Stimulated activated naive B cell treated with anti-CD40 and anti-IgM and Interleukin-4, amounts not matched to agents 10 μg/mL and 1 μg/mL and 100 μg/mL, for 72 hours (primary cell): ENCODE measurements around the gene BRICD5.
"Not testable (repeated sequence)": the region's sequence is repeated elsewhere in the genome, so short reads cannot be mapped to it uniquely, and the experiment has no call there.

Experiments used
- ATAC-seq, 2 donors: fragments of 150-1000 bp; cut with Tn5 transposase; replicated peaks; 2 replicates each; pipeline ENCODE4 v1.10.0; 2021; ENCODE audit warnings: moderate library complexity in 1 of 2
- DNase-seq: peaks from one replicate; pipeline ENCODE4 v3.0.0; 2021
- H3K27ac Mint-ChIP-seq: one replicate; pipeline ENCODE4 v1.8.0; 2022; ENCODE audit warnings: mild to moderate bottlenecking, mixed read lengths
- H3K27me3 Mint-ChIP-seq, 2 donors: one replicate each; pipeline ENCODE4 v1.8.0; 2022; ENCODE audit warnings: mixed read lengths in 2 of 2
- H3K36me3 Mint-ChIP-seq, 2 donors: one replicate each; pipeline ENCODE4 v1.8.0; 2022; ENCODE audit warnings: mixed read lengths in 2 of 2, mild to moderate bottlenecking in 1 of 2
- H3K4me1 Mint-ChIP-seq, 2 donors: one replicate each; pipeline ENCODE4 v1.8.0; 2022; ENCODE audit warnings: mixed read lengths in 2 of 2, mild to moderate bottlenecking in 1 of 2
- H3K4me3 Mint-ChIP-seq, 2 donors: one replicate each; pipeline ENCODE4 v1.8.0; 2022; ENCODE audit warnings: mild to moderate bottlenecking in 2 of 2, mixed read lengths in 2 of 2, moderate library complexity in 1 of 2
- H3K9me3 Mint-ChIP-seq, 2 donors: one replicate each; pipeline ENCODE4 v1.8.0; 2022; ENCODE audit warnings: mixed read lengths in 2 of 2, mild to moderate bottlenecking in 1 of 2

BRICD5 gene

DNA sequence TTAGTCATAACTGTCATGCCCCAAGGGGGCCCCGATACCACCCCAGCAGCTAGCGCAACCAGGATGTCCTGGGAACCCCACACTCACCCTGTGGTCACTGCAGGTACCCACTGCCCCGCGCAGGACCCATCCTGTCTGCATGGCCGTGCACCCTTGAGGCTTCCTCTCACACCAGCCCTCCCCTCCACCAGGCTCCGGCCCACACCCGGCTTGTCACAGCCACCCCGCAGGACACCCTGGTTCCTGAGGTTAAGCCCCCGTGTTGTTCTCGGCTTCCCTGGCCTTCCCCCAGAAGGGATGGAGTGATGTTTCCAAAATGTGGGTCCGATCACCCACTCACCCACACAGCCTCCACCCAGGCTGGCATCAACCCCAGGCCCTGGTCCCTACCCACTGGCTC lies 33.1 kb upstream of the BRICD5 start:
- Mint-ChIP-seq H3K9me3 (no peaks in the 10 kb centered on the region), H3K4me1 (no peaks in the 10 kb centered on the region), H3K27me3 (no peaks in the 10 kb centered on the region), H3K27ac (no peak overlapping the region), H3K4me3 (no peak overlapping the region), H3K36me3 (peaks cover 25 to 32% of the 10 kb centered on the region in 2 donors)
- DNase-seq: no peak
- ATAC-seq: no peak

DNA sequence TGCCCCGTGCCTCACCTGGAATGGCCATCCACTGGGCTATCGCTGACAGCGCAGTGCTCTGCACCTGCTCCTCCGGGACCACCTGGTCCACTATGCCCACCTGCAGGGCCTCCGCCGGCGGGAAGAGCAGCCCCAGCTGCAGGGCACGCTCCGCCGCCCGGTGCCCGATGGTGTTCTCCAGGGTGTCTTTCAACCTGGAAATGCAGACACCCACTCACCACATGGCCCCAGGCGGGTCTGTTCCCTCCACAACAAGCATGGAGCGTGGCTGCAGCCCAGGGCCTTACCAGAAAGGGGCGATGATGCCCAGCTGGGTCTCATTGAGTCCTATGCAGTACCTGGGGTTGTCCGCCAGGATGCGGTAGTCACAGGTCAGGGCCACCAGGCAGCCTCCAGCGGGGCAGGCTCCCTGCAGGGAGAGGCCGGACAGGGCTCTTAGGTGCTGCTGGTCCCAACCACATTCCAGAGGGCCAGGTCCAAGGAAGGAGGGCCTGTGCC lies 32.4 kb upstream of the BRICD5 start:
- Mint-ChIP-seq H3K27ac (no peak overlapping the region), H3K36me3 (peaks cover 25 to 32% of the 10 kb centered on the region in 2 donors), H3K4me3 (no peak overlapping the region), H3K9me3 (no peaks in the 10 kb centered on the region), H3K4me1 (no peaks in the 10 kb centered on the region), H3K27me3 (no peaks in the 10 kb centered on the region)
- ATAC-seq (no peak), DNase-seq (no peak)

DNA sequence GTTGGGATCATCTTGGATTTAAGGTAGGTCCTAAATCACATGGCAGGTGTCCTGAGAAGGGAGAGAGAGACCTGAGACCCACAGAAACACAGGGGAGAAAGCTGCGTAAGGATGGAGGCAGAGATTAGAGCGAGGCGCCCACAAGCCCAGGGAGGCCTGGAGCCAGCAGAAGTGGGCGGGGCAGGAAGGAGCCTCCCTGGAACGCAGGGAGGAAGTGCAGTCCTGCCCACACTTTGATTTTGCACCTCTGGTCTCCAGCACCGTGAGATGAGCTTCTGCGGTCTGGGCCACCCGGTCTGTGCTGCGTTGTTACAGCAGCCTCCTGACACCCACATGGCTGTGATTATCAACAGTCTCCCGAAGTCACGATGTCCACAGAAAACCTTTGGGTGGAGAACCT lies 31.9 kb upstream of the BRICD5 start:
- no peaks in the 10 kb centered on the region for H3K27me3 Mint-ChIP-seq

DNA sequence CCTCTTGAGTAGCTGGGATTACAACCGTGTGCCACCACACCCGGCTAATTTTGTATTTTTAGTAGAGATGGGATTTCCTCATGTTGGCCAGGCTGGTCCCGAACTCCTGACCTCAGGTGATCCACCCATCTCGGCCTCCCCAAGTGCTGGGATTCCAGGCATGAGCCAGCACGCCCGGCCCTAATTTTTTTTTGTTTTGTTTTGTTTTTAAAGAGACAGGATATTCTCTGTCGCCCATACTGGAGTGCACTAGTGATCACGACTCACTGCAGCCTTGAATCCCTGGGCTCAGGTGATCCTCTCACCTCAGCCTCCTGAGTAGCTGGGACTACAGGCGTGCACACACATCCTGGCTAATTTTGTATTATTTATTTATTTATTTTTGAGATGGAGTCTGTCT lies 29.7 kb upstream of the BRICD5 start:
- not testable (repeated sequence) for H3K27me3 Mint-ChIP-seq, H3K4me1 Mint-ChIP-seq, H3K4me3 Mint-ChIP-seq, ATAC-seq, DNase-seq, H3K27ac Mint-ChIP-seq, H3K9me3 Mint-ChIP-seq
- peaks cover 24 to 27% of the 10 kb centered on the region in 2 donors for H3K36me3 Mint-ChIP-seq

More for the DNA sequence above, 31.9 kb upstream of the BRICD5 start:
- H3K4me3 Mint-ChIP-seq: no peak overlapping the region
- peaks cover 25 to 32% of the 10 kb centered on the region in 2 donors for H3K36me3 Mint-ChIP-seq
- ATAC-seq (no peak), DNase-seq (no peak)
- H3K27ac Mint-ChIP-seq: no peak overlapping the region
- no peaks in the 10 kb centered on the region for H3K4me1 Mint-ChIP-seq
- H3K9me3 Mint-ChIP-seq: no peaks in the 10 kb centered on the region

DNA sequence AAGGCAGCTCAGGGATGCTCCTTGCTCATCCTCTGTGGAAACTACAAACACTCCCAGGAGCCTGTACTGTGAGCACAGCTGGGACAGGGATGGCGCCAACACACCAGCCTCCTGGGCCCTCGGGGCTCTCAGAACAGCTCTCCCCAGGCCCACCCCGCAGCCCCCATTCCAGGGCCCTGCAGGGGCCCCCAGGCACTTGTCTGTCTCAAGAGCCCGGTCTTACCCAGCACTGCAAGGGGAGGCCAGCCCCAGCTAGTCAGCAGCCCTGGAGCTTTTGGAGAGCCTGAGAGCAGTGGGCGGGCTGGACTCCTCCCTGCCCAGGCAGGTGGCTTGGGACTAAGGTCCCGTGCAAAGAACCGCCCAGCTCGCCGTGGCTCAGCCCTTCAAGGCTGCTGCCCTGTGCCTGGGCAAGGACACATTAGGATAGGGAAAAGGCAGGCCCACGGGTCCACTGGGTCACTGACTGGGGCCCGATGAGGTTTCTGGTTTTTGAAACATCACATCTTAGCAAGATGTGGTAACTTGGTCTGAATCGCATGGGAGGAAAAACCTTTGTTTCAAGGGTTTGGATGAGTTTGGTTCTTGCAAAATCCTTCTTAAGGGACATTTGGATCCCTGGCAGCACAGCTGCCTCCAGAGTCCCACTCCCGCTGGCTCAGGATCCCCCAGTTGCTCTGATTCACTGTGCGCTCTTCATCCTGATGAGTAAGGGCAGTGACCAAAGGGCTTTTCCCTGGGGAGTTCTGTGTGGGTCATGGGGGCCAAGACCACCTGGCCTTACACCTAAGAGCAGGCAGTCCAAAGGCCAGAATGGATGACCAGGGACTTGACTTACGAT lies 28.4 kb upstream of the BRICD5 start:
- Mint-ChIP-seq H3K9me3 (no peaks in the 10 kb centered on the region), H3K27ac (no peak overlapping the region), H3K4me3 (no peak overlapping the region), H3K27me3 (no peaks in the 10 kb centered on the region), H3K4me1 (peaks cover 0 to 10% of the 10 kb centered on the region in 2 donors), H3K36me3 (peaks cover 29 to 30% of the 10 kb centered on the region in 2 donors)
- DNase-seq (no peak), ATAC-seq (no peak)

DNA sequence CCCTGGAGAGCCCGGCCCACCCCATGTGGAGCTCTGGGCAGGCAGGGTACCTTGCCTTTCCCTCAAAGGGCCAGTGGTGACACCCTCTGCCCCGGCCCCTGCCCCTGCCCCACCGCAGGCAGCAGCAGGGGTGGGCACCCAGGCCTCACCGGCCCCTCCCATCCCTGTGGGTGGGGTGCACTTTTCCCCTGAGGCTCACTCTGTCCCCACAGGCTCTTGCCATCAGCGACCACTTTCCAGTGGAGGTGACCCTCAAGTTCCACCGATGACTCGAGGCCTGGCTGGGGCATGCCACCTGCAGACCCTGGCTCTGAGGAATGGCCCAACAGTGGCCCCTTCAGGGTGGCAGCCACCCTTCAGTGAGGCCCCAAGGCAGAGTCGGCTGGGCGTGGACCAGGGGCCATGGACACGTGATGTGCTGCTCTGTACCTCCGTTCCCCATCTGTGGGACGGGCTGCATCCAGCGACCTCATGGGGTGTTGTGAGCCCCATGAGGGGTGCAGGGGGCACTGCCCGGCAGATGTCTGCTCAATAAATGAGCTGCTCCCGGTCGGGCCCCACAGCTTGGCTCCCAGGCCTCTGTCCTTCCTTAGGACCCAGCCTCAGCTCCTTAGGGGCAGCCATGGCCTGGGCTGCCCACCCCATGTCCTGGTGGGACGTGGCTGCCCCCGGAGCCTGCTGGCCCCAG lies 27.6 kb upstream of the BRICD5 start:
- H3K36me3 Mint-ChIP-seq: peaks cover 31% of the 10 kb centered on the region in 2 donors
- no peak for DNase-seq
- no peaks in the 10 kb centered on the region for H3K9me3 Mint-ChIP-seq
- no peak overlapping the region for H3K27ac Mint-ChIP-seq
- H3K27me3 Mint-ChIP-seq: no peaks in the 10 kb centered on the region
- peaks cover 0 to 10% of the 10 kb centered on the region in 2 donors for H3K4me1 Mint-ChIP-seq
- ATAC-seq: no peak
- no peak overlapping the region for H3K4me3 Mint-ChIP-seq

DNA sequence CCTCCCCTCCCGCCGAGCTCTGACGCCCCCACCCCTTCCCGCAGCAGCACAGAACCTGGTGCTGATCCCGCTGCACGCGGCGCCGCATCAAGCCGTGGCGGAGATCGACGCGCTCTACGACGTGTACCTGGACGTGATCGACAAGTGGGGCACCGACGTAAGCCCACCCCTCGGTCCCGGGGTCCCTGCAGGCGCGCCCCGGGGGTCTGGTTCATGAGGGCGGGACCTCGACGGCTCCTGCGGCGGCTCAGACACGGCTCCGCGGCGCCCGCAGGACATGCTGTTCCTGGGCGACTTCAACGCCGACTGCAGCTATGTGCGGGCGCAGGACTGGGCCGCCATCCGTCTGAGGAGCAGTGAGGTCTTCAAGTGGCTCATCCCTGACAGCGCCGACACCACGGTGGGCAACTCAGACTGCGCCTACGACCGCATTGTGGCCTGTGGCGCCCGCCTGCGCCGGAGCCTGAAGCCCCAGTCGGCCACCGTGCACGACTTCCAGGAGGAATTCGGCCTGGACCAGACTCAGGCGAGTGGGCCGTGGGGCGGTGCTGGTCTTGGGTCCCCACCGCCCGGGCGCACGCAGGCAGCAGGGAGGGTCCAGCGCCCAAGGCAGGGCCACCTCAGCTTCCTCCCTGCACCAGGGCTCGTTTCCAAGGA lies 27.0 kb upstream of the BRICD5 start:
- DNase-seq (no peak), ATAC-seq (no peak)
- Mint-ChIP-seq H3K4me1 (peaks cover 0 to 10% of the 10 kb centered on the region in 2 donors), H3K27me3 (no peaks in the 10 kb centered on the region), H3K9me3 (no peaks in the 10 kb centered on the region), H3K27ac (no peak overlapping the region), H3K4me3 (no peak overlapping the region), H3K36me3 (peaks cover 27 to 31% of the 10 kb centered on the region in 2 donors)

DNA sequence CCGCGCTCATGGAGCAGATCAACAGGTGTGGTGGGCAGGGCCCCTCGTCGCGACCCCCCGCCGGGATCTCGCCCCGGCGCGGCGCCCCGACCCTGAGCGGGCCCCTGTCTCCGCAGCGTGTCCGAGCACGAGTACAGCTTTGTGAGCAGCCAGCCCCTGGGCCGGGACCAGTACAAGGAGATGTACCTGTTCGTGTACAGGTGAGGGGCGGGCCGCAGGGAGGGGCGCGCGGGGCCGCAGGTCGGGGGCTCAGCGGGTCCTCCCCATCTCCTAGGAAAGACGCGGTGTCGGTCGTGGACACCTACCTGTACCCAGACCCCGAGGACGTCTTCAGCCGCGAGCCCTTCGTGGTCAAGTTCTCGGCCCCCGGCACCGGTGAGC lies 26.4 kb upstream of the BRICD5 start:
- DNase-seq (no peak), ATAC-seq (no peak)
- H3K27ac Mint-ChIP-seq: no peak overlapping the region
- no peak overlapping the region for H3K4me3 Mint-ChIP-seq
- no peaks in the 10 kb centered on the region for H3K27me3 Mint-ChIP-seq
- H3K36me3 Mint-ChIP-seq: peaks cover 23 to 28% of the 10 kb centered on the region in 2 donors
- H3K4me1 Mint-ChIP-seq: peaks cover 0 to 10% of the 10 kb centered on the region in 2 donors
- no peaks in the 10 kb centered on the region for H3K9me3 Mint-ChIP-seq

DNA sequence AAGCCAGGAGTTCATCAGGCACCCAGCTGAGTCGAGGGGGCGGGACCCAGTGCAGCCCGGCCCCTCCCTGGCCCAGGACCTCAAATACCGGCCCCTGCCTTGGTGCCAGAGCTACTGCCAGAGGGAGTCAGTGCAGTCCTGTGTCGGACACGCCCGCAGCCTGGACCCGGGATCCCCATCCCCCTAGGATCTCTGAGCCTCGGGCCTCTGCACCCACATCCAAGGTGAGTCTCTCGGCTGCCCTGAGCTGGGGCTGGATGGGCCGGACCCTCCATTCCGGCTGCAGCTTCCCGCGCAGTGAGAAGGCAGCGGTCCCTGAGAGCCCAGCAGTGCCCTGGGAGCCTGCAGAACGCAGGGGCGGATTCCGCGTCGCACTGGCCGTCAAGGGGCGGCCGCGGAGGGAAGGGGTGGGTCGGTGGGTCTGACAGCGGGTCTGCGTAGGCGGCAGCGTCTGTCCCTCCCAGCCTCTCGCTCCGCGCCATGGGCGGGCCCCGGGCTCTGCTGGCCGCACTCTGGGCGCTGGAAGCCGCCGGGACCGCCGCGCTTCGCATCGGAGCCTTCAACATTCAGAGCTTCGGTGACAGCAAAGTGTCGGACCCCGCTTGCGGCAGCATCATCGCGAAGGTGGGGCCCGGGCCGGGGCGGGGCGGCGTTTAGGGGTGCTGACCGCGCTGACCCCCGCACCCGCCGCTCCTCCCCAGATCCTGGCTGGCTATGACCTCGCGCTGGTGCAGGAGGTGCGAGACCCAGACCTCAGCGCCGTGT lies 25.9 kb upstream of the BRICD5 start, which contains the start of gene DNASE1L2:
Gene DNASE1L2 (plus strand): TSS at position 108 of the 765 bp plus-strand sequence. CDS start 373 bp downstream, at position 481.
- no peaks in the 10 kb centered on the region for H3K9me3 Mint-ChIP-seq
- ATAC-seq (peak; percentile 15 to 38), DNase-seq (no peak)
- no peak within 1 kb of the TSS for H3K27ac Mint-ChIP-seq
- H3K27me3 Mint-ChIP-seq: no peaks in the 10 kb centered on the region
- peaks cover 25 to 31% of the 10 kb centered on the region in 2 donors for H3K36me3 Mint-ChIP-seq
- no peak within 1 kb of the TSS for H3K4me3 Mint-ChIP-seq
- peaks cover 0 to 10% of the 10 kb centered on the region in 2 donors for H3K4me1 Mint-ChIP-seq

DNA sequence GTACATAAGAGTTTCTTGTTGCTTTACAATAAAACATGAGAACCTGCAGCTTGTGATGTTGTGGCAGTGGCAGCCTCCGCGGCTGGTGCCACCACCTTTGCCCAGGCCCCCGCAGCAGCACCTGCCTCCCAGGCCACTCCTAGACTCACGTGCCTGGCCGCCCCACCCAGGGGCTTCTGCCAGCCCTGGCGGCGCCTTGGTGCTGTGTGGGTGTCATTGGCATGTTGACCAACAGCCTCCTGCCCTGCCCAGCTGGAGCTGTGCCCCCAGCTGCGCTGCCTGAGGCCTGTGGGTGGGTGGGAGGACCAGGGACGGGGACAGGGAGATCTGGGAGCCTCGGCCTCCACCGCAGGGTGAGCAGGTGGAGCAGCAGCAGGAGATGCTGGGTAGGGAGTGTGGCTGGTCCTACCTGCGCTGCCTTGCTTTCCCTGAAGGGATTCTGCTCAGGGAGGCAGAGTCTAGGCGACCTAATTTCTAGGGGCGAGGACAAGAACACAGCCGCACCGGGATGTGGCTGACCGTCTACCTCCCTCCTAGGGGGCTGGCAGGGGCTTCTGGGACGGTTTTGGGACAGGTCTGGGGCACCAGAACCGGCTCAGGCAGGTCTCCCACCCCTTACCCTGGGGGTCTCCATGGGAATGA lies 25.2 kb upstream of the BRICD5 start:
- Mint-ChIP-seq H3K4me1 (peaks cover 0 to 10% of the 10 kb centered on the region in 2 donors), H3K4me3 (no peak overlapping the region), H3K9me3 (no peaks in the 10 kb centered on the region), H3K27ac (no peak overlapping the region), H3K27me3 (no peaks in the 10 kb centered on the region), H3K36me3 (peaks cover 25 to 31% of the 10 kb centered on the region in 2 donors)
- DNase-seq (no peak), ATAC-seq (peak; percentile 12 to 13)

DNA sequence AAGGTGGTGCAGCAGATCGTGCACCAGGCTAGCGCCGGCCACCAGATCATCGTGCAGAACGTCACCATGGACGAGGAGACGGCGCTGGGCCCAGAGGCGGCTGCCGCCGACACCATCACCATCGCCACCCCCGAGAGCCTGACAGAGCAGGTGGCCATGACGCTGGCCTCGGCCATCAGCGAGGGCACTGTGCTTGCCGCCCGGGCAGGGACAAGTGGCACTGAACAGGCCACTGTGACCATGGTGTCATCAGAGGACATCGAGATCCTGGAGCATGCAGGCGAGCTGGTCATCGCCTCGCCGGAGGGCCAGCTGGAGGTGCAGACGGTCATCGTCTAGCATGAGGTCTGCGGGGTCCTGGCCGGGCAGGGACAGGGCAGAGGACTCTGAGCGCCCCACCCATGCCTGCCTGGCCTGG lies 24.6 kb upstream of the BRICD5 start:
- ATAC-seq: no peak

DNA sequence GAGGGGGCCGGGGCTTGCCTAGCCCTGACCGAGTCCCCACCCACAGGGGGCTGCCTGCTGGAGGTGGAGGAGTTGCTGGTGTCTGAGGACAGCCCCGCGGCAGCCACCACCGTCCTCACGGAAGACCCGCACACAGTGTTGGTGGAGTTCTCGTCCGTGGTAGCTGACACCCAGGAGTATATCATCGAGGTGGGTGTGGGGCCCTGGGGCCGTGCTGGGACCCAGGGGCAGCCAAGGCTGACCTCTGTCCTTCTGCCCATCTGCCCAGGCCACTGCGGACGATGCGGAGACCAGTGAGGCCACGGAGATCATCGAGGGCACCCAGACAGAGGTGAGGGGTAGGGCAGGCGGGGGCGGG lies 24.1 kb upstream of the BRICD5 start:
- H3K4me1 Mint-ChIP-seq: peaks cover 0 to 10% of the 10 kb centered on the region in 2 donors
- DNase-seq (no peak), ATAC-seq (no peak)
- H3K4me3 Mint-ChIP-seq: no peak overlapping the region
- peaks cover 30 to 38% of the 10 kb centered on the region in 2 donors for H3K36me3 Mint-ChIP-seq
- no peak overlapping the region for H3K27ac Mint-ChIP-seq
- H3K9me3 Mint-ChIP-seq: no peaks in the 10 kb centered on the region
- H3K27me3 Mint-ChIP-seq: no peaks in the 10 kb centered on the region

More for the DNA sequence above, 24.6 kb upstream of the BRICD5 start:
- Mint-ChIP-seq H3K4me1 (peaks cover 0 to 10% of the 10 kb centered on the region in 2 donors), H3K27ac (no peak overlapping the region), H3K27me3 (no peaks in the 10 kb centered on the region), H3K9me3 (no peaks in the 10 kb centered on the region), H3K4me3 (no peak overlapping the region), H3K36me3 (peaks cover 27 to 34% of the 10 kb centered on the region in 2 donors)
- DNase-seq: no peak
